ENCODE data around the gene IQGAP2. TPM values are rescaled to one million over a fixed set of nuclear protein-coding genes. Genes with fewer than 3 reads are reported as not detected.
"Not testable (repeated sequence)": the region's sequence is repeated elsewhere in the genome, so short reads cannot be mapped to it uniquely, and the experiment has no call there.

The IQGAP2 gene
- total RNA-seq, 1 donor = 1.2 TPM

DNA sequence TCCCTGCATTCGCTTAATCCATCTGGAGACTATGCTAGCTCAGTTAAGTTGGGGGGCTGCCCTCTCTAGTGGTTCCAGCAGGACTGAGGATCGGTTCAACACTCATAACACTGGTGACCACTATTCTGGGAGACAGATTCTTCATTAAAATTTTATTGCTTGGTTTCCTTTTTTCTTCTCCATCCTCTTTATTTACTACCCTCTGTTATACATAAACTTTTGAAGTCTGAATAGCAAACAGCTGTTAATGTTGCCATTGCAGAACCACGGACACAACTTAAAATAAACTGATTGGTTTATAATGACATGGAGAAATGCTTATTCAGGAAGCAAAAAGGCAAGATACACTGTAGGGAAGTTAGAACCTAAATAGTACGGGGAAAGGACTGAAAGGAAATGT, 22.1 kb downstream of the IQGAP2 start:
- TF ChIP-seq, protein P1, sequence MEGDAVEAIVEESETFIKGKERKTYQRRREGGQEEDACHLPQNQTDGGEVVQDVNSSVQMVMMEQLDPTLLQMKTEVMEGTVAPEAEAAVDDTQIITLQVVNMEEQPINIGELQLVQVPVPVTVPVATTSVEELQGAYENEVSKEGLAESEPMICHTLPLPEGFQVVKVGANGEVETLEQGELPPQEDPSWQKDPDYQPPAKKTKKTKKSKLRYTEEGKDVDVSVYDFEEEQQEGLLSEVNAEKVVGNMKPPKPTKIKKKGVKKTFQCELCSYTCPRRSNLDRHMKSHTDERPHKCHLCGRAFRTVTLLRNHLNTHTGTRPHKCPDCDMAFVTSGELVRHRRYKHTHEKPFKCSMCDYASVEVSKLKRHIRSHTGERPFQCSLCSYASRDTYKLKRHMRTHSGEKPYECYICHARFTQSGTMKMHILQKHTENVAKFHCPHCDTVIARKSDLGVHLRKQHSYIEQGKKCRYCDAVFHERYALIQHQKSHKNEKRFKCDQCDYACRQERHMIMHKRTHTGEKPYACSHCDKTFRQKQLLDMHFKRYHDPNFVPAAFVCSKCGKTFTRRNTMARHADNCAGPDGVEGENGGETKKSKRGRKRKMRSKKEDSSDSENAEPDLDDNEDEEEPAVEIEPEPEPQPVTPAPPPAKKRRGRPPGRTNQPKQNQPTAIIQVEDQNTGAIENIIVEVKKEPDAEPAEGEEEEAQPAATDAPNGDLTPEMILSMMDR (IDR thresholded peaks at IDR 0.05; ENCODE audit: insufficient read depth, low read length) = no peak
- DNase-seq (ENCODE audit: low read depth) = no peak
- no peak overlapping the region for H3K4me3 ChIP-seq (ENCODE audit: low read depth, low read length)

DNA sequence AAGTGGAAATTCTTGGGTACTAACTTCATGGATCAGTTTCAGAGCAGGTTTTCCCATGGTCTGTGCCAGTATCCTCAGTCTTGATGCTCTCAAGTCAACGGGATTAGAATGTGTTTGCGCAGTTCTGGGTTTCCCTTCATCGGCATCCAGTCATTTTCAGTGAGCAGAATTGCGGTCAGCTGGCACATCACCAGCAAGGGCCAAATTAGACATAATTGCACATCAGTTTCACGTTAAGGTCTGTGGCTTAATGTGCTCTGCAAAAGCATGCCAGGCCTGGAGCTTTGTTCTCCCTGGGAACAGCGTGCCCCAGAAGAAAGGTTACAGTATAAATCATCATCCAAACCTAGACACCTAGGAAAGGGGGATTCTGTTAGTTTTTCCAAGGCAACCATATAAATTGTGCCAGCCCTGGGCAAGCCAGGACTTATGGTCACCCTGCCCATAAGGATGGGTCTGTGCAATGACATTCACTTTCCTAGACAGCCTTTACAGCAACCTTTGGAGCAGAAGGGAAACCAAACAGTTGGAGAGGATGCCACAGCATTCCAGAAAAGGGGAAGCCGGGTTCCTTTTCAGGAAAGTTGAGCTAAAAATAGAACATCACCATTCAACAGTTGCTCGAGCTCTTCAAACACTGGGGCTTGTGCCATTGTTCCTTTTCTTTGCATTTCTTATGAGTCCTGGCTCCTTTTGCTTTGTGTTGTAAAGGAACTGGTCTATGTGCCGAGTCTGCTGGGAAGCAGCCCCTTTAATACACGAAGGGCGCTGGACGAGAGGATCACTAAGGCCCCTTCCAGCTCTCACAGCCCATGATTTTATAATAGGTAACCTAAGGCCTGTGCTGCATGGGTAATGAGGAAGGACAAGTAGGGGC, 23.1 kb downstream of the IQGAP2 start:
- TF ChIP-seq, protein P1 (IDR thresholded peaks at IDR 0.05; ENCODE audit: insufficient read depth, low read length) = no peak
- no peak overlapping the region for H3K4me3 ChIP-seq (ENCODE audit: low read depth, low read length)
- DNase-seq (ENCODE audit: low read depth) = no peak

DNA sequence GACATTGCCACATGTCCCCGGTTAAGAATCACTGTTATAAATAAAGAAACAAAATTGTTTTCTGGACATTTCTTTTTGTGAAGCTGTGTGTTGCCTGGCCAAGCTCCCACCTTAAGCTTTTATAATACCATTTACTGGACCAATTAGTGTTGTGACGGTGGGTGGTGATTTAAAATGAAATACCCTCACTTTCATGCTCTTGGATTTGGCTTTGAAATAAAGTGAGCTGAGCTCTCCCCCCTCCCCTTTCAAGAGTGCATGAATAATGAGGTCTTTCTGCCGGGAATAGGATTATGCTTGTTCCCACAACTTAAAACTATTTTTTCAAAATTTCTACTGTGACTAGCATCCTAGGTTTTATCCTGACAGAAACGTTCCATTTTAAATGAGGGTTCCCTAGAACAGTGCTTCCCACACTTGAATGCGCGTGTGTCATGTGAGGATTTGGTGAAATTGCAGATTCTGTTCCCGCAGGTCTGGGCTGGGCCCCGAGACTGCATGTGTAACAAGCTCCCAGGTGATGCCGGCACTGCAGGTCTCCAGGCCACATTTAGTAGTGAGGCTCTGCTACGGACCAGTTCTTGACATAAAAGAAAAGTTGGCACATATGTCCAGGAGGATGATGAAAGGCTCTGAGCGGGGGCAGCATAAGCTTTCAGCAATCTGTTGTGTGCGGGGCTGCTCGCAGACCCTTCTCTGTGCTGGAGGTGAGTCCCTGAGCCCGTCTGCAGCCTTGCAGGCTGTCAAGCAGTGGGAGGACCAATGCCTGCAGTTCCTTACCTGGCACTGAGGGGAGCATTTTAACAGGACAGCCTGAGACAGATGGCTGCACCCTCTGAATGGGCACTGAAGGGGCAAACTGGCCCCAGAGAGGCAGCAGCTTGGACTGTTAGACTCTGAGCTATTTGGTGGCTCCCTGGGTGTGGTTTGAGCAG, 24.4 kb downstream of the IQGAP2 start:
- H3K4me3 ChIP-seq (ENCODE audit: low read depth, low read length) = no peak overlapping the region
- no peak for DNase-seq (ENCODE audit: low read depth)
- TF ChIP-seq, protein P1 (IDR thresholded peaks at IDR 0.05; ENCODE audit: insufficient read depth, low read length) = no peak

DNA sequence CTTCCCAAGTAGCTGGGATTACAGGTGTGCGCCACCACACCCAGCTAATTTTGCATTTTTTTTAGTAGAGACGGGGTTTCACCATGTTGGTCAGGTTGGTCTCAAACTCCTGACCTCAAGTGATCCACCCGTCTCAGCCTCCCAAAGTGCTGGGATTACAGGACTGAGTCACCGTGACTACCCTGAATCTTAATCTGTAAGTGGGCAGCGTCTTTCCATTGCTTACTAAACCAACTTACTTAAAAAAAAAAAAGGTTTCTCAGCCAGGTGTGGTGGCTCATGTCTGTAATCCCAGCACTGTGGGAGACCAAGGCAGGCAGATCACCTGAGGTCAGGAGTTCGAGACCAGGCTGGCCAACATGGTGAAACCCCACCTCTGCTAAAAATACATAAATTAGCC, 25.5 kb downstream of the IQGAP2 start:
- not testable (repeated sequence) for DNase-seq (ENCODE audit: low read depth)

DNA sequence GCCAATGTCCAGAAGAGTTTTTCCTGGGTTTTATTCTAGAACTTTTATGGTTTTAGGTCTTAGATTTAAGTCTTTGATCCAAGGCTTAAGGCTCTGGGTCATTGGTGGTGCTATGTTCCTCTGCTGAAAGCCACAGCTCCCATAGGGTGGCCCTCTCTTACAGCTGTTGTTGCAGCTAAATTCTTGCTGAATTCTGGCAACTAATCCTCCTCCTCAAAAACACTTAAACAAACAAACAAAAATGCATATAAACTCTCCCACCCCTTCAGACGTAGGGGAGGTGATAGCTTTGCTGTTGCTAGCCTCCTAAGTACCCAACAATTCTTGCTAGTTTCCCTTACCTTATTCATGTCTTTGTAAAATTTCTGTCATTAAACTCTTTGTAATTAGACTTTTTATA, 30.2 kb downstream of the IQGAP2 start:
- TF ChIP-seq, protein P1 (IDR thresholded peaks at IDR 0.05; ENCODE audit: insufficient read depth, low read length) = no peak

More for the DNA sequence above, 25.5 kb downstream of the IQGAP2 start:
- H3K4me3 ChIP-seq (ENCODE audit: low read depth, low read length) = not testable (repeated sequence)

DNA sequence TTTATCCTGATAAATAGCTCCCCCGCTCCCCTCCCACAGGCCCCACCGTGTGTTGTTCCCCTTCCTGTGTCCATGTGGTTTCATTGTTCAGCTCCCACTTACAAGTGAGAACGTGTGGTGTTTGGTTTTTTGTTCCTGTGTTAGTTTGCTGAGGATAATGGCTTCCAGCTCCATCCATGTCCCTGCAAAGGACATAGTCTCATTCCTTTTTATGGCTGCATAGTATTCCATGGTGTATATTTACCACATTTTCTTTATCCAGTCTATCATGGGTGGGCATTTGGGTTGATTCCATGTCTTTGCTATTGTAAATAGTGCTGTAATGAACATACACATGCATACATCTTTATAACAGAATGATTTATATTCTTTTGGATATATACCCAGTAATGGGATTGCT, 34.4 kb downstream of the IQGAP2 start:
- not testable (repeated sequence) for H3K4me3 ChIP-seq (ENCODE audit: low read depth, low read length); DNase-seq (ENCODE audit: low read depth)

More for the DNA sequence above, 30.2 kb downstream of the IQGAP2 start:
- H3K4me3 ChIP-seq (ENCODE audit: low read depth, low read length) = no peak overlapping the region
- DNase-seq (ENCODE audit: low read depth) = no peak

DNA sequence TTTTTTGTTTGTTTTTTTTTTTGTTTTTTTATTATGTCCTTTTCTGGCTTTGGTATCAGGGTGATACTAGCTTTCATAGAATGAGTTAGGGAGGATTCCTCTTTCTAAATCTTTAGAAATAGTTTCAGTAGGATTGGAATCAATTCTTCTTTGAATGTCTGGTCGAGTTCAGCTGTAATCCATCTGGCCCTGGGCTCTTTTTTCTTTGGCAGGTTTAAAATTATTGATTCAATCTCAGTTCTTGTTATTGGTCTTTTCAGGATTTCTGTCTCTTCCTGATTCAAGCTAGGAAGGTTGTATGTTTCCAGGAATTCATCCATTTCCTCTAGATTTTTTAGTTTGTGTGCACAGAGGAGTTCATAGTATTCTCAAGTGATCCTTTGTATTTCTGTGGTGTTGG, 34.9 kb downstream of the IQGAP2 start:
- TF ChIP-seq, protein P1 (IDR thresholded peaks at IDR 0.05; ENCODE audit: insufficient read depth, low read length) = no peak
- DNase-seq (ENCODE audit: low read depth) = no peak
- no peak overlapping the region for H3K4me3 ChIP-seq (ENCODE audit: low read depth, low read length)

Data from fibroblast of the aortic adventitia (primary cell).